GM21423 (cell line): ENCODE results near the gene ORM1.
"Not testable (repeated sequence)": the region's sequence is repeated elsewhere in the genome, so short reads cannot be mapped to it uniquely, and the experiment has no call there.

Experiments used
- ATAC-seq: cut with Tn5 transposase; IDR thresholded peaks from one replicate; pipeline ENCODE4 v1.9.1; 2021; ENCODE audit warnings: mild to moderate bottlenecking, moderate library complexity; ENCODE audit not compliant: unreplicated experiment

ORM1 gene

DNA sequence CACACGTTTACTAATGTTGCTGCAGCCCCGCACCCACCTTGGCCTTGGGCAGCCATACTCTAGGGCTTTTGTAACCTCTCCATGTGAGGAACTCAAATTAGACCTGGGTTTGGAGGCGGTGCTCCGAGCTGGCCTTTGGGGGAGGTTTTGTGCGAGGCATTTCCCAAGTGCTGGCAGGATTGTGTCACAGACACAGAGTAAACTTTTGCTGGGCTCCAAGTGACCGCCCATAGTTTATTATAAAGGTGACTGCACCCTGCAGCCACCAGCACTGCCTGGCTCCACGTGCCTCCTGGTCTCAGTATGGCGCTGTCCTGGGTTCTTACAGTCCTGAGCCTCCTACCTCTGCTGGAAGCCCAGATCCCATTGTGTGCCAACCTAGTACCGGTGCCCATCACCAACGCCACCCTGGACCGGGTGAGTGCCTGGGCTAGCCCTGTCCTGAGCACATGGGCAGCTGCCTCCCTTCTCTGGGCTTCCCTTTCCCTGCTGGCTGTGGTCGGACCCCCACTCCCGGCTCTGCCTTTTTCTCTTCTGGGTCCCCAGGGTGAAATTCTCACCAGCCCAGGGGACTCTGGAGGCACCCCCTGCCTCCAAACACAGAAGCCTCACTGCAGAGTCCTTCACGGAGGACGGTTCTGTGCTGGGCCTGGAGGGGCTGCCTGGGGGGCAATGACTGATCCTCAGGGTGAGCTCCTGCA is at the start of gene ORM1:
Gene ORM1, plus strand, starts transcription at position 268 of the 701 bp plus-strand sequence. Its CDS starts 36 bp downstream, at position 304.
- not testable (repeated sequence) for ATAC-seq

DNA sequence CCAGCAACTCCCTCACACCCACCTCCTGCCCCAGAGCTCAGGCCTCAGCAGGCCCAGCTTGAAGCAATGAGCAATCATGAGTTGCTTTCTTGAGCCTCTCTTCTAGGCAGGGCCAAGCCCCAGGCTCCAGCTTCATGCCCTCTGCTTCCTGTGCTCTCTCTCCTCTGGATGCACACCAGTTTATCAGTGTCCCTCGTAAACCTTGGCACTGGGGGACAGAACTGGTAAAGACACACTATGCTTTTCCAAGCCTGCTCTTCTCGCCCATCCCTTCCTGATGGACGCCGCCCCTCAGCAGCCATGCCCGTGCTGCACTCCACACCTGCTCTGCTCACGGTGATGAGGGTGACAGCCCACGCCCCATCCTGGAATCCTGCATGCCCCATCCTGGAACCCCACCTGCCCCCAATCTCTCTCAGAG is 49.4 kb upstream of the ORM1 start:
- ATAC-seq = no peak

DNA sequence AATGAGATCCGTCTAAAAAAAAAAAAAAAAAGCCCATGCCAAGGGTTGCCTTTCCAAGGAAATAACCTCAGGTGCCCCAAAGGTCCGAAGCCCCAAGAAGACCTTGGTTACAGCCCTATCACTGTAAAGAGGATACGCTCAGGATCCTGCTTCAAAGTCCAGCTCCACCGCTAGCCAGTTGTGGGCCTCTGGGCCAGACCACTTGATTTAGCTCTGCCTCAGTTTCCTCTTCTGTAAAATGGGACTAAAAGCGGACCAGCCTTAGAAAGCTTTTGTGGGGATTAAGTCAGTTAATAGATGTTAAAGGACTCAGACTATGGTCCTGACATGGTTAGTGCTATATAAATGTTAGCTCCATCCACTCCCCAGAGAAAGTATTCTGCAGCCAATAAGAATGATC is 48.7 kb upstream of the ORM1 start:
- ATAC-seq = no peak

DNA sequence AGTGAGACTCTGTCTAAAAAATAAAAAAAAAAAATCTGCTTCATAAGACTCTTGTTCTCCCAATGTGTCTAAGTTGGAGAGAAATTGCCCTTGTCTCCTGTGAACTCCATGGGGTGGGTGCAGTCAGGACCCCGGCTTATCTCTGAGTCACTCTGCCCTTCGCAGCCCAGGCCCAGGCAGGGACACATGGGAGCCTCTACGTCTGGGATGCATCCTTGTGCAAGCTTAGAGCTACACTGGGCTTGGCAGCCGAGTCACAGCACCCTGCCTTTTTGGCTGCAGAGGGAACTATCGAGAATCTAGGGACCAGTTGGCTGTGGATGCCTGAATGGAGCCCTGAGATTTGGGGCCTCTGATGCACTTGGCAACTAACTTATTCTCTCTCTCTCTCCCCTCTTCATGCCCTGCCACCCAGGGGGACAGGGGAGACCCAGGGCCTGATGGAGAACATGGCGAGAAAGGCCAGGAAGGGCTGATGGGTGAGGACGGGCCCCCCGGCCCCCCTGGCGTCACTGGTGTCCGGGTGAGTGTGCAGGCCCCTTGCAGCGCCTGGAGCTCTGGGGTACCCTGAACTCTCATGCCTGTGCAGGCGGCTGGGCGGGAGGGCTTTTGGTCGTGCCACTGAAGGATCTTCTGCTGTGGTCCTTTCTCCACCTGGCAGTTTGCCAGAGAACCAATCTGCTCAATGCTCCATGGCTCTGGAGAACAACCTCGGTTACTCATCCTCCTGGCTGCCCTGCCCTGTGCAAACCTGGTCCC is 47.5 kb upstream of the ORM1 start:
- no peak for ATAC-seq

DNA sequence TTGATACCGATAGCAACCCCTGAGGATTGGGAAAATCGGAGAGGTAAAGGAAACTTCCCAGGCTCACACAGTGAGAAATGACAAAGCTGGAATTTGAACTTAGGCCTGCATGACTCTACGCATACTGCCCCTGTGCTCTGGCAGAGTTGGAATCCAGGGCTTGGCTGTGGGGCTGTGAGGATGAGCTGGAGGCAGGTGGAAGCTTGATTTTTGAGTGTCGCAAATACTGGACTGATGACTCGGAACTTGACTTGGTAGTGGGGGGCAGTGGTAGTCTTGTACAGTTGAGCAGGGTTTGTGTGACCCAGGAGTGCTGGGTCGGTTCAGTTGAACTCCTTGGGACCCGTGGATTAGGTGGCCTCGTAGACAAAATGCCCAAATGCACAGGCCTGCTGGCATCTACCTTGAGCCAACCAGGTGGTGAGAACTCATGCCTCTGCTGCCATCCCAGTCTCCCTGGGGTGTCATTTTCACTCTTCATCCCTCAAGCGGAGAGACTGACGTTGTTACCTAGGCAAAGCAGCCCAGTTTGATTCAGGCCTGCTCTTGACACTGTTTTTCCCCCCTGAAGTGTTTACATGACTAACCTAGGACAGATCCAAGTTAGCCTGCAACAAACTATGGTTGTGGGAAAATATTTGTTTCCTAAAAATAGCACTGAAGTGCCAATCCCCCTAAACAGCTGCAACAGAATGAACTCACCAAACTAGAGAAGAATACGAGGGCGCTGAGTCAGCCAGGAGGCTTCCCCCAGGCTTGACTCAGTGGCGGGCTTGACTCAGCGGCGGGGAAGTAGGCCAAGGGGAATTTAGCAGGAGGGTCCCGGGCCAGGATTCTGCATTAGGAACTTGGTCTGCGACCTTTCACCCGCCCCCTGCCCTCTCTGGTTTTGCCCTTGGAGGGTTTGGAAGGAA is 45.7 kb upstream of the ORM1 start:
- ATAC-seq = no peak

DNA sequence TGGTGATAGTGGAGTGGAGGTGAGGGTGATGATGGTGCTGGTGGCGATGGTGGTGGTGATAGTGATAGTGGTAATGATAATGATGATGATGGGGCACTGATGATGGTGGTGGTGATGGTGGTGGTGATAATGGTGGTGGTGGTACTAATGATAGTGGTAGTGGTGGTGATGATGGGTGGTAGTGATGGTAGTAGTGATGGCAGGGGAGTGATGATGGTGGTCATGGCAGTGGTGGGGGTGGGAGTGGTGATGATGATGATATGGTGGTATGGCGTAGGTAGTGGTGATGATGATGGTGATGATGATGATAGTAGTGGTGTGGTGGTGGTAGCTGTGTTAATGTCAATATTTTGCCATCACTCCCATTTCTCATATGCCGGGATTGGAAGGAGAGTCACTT is 44.5 kb upstream of the ORM1 start:
- no peak for ATAC-seq

DNA sequence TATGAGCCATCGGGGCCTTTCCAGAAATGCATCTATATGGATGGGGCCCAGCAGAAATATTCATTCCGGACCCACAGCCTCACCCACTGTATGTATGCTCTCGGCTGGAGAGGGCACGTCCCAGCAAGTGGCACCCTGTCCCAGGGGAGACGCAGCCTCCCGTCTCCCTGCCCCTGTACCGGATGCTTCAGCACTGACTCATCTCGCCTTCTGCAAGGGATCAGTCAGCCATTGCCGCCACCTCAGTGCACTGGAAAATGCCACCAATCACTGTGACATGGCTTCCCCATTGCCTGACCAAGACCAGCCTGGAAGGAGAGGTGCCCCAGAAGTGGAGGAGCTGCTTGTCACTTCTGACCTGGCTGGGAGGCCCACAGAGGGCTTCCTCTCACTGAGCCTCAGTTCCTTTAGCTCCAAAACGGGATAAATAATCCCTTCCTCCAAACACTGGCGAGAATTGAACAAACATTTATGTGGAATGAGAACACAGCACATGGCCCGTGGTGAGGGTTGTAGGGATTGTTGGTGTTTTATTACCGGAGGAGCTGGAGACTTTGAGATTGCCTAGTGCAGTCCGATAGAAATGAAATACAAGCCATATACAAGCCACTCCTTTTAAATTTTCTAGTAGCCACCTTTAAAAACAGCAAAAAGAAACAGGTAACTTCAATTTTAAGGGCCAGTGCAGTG is 43.9 kb upstream of the ORM1 start:
- ATAC-seq = no peak

DNA sequence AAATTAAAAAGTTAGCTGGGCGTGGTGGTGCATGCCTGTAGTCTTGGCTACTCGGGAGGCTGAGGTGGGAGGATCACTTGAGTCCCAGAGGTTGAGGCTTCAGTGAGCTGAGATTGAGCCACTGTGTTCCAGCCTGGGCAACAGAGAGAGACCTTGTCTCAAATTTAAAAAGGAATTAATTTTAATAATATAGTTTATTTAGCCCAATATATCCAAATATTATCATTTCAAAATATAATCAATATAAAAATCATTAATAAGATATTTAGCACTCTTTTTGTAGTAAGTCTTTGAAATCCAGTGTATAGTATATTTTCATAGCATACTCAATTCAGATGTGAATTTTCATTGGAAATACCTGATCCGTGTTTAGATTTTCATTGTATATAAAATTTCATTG is 43.2 kb upstream of the ORM1 start:
- ATAC-seq = no peak

DNA sequence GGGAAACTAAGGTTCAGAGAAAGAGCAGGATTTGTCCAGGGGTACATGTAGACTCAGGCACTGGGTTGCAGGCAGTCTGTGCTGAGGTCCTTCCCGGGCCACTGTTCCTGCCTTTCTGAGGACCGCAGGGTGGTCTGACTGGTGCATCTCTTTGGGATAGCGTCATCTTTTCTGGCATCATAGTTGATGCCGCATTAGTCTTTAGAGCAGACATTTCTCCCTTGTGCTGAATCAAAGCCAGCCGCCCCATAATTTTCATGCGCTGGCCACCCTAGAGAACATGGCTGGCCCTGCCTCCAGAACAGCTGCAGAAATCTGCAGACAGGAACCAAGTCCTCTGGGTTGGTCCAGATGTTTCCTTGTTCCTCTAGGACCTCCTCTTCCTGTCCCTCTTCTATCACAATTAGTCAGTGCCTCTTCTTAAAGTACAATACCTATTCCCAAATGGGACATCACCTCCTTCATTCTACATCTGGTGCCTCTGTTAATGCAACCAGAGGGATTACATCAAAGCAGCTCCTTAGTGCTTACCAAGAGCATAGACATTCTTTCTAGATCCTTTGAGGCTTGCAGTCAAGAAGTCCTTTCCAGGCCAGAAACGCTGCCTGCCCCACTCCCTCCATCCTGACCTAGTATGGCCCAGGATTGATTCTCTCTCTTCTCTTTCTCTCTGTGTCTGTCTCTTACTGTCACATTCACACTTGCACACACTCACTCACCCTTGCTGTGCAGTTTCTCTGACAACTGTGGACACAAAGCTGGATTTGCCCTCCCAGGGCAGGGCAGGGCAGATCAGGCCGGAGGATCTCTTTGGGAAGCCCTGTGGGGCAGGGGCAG is 42.0 kb upstream of the ORM1 start:
- ATAC-seq = no peak

DNA sequence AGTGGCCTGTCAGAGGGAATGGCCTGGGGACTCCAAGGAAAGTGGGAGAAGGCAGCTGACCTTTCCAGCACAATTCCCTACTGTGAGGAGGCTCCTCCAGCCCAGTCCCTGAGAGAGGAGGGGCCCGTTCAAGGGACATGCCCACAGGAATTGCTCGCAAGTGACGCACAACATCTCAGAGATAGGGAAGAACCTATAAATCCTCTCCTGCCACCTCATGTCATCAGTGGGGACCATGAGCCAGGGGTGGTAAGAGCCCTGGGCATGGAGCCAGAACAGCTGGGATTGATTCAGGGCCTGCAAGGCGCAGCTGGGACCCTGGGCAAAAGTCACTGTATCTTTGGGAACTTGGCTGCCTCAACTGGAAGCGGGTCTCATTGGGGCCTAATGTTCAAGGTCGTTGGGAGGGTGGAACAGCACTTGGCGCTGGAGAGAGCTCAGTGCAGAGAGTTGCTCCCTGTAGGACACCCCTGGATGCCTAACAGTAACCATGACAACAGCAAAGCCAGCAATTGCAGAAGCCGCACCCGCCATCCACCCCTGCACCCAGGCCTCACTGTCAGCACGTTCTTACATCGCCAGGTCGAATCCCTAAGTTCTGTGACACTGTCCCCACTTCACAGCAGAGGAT is 41.3 kb upstream of the ORM1 start:
- ATAC-seq = no peak

DNA sequence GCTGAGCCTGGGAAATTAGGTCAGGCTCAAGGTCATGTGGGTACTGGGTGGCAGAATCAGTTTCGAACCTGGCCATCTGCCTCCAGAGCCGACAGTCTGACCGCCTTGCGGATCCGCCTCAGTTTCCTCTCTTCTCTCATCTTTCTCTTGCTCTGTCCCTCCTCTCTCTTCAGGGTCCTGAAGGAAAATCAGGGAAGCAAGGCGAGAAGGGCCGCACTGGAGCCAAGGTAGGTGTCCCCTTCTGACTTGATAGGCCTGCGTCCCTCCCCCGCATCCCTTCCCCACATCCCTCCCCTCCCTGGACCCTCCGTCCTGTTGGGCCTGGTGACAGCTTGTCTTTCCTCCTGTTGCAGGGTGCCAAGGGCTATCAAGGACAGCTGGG is 40.8 kb upstream of the ORM1 start:
- no peak for ATAC-seq

DNA sequence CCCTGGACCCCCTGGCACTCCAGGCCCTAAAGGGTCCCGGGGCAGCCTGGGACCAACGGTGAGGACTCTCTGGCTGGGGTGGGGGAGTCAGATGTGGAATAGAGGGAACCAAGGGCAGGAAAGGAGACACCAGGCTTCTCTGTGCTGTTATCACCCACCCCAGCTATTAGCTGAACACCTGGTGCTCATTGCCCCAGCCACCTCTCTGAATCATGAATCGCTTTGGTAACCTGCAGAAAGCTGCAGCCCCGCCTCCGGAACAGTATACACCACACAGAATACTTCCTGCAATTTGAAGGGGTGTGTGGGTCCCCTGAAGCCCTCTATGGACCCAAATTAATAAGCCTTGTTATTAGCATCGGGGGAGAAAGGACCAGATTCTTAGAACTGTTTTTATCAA is 40.4 kb upstream of the ORM1 start:
- no peak for ATAC-seq

DNA sequence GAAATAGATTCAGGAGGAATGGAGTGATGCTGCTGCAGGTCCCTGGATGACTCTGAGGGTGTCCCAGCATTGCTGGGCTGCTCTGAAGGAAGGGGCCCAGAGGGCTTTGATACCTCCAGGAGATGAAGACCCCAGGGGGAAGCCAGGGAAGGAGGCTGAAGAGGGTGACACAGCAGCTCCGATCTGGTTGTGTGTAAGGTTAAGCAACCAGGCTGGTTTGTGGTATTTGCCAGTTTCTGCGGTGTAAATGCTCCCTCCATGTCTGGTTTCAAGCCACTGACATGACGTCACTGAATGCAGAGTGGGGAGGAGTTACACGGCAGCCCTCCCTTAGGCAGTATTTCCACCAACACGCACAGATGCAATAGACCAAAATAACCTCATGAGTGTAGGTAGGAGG is 40.0 kb upstream of the ORM1 start:
- no peak for ATAC-seq

DNA sequence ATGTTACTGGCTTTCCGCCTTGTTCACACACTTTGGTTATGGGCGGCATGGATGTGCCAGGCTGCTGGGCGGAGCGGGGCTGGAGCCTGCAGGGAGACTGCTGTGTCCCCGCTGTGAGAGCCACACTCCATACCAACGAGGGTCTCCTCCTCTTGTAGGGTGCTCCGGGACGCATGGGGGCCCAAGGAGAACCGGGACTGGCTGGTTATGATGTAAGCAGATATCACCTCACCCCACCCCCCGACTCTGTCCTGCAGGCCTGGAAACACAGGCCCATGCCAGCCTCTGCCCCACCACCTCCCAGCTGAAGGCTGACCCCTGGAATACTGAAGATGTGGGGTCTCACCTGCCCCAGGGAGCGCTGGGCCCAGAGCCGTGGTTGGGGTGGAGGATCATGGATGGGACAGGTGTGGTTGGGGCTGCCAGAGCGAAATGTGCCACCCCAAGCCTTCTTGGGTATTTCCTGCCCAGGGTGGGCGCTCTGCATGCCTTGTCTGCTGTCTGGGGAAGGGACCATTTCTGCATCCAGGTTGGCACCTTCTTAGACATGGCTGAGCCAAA is 39.3 kb upstream of the ORM1 start:
- no peak for ATAC-seq

DNA sequence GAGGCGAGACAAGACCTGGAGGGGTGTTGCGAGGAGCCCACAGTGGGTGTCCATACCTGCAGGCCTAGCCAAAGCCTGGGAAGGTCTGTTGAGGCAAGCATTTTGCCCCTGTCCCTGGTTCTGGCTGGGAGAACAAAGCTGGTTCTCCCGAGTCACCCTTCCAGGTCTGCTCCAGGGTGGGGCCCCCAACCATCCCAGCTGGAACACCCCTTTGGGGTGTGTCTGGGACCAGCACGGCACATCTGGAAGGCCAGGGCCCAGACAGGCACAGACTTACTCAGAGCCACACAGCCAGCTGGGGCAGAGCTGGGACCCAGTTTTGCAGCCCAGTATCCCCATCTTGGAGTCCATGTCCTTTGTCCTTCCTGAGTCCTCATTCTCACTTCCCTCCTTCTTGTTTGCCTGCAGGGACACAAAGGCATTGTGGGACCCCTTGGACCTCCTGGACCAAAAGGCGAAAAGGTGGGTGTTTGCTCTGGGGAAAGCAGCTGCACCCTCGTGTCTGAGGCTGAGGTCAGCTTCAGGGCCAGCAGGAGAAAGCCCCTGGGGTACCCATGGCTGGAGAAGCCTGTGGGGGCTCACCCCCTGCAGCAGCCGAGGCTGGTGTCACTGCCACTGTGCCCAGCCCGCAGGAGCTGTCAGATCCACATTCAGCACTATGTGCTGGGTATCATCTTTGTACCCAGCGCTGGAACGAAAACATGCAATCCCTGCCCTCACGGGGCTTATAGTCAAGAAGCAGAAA is 38.4 kb upstream of the ORM1 start:
- ATAC-seq = no peak

DNA sequence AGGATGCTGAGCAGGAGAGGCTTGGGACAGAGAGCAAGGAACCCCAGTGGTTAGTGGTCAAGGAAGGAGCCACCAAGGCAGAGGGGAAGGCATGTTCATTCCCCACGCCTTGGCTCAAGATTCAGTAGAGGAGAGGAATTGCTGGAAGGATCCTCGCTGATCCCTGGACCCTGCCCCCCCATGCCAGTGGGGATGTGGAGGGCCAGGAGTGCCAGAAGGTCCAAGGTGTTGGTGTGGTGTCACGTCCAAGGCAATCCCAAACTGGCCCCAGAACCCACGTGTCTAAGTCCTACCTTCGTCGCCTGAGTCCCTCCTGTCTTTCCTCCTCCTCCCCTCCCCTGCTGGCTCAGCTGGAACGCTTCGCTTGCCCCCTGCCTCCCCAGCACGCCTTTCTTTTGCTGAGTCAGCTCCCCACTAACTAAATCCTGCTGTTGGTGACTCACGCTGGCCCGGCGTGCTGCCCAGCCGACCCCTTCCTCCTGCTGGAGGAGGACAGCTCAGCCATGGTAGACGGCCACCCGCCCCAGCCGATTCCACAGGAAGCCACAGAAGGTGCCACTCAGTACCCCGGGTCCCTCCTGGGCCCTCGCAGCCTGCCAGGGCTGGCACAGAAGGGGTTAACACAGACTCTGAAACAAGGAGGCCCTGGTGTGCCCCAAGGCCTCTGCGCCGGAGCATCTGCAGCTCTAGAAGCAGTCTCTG is 37.6 kb upstream of the ORM1 start:
- no peak for ATAC-seq

DNA sequence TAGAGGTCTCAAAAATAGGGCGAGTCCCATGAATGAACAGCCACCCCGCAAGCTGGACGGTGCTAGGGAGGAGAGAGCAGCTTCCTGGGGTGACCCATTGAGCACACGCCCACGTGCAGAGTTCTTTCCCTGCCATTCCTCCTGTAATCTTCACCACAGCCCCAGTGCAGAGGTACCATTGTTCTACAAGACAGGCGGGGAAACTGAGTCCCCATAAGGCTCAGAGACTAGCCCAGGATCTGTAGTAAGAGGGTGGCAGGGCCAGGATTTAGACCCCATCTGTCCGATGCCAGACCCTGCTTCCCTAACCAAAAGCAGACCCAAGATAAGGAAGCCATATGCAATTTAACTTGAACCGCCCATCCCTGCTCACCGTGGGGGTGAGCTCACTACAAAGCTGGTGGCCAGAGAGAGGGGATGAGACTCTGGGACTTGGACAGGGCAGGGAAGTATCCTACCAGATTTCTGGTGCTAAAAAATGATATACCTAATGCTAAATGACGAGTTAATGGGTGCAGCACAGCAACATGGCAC is 36.7 kb upstream of the ORM1 start:
- no peak for ATAC-seq
